ENCODE results near the gene TENT4B.
"Not testable (repeated sequence)": the region's sequence is repeated elsewhere in the genome, so short reads cannot be mapped to it uniquely, and the experiment has no call there.

The TENT4B gene

GRCh38 chr16:50219402-50219975 lies 66.4 kb downstream of the TENT4B start:
- no peaks in the 10 kb centered on the region for H3K9me3 ChIP-seq (replicated peaks; ENCODE audit: low read length)
- H3K36me3 ChIP-seq (ENCODE audit: insufficient read depth, low read length) = peaks cover 19% of the 10 kb centered on the region
- no peak overlapping the region for H3K4me2 ChIP-seq (ENCODE audit: low read length)
- no peaks in the 10 kb centered on the region for H3K4me1 ChIP-seq (ENCODE audit: control insufficient read depth, insufficient read depth, low read length)
- no peak overlapping the region for H3K9ac ChIP-seq (ENCODE audit: low read depth, low read length)
- H3K4me3 ChIP-seq (ENCODE audit: low read length) = no peak overlapping the region
- H3K27me3 ChIP-seq (ENCODE audit: control insufficient read depth, insufficient read depth, low read length) = no peaks in the 10 kb centered on the region

DNA sequence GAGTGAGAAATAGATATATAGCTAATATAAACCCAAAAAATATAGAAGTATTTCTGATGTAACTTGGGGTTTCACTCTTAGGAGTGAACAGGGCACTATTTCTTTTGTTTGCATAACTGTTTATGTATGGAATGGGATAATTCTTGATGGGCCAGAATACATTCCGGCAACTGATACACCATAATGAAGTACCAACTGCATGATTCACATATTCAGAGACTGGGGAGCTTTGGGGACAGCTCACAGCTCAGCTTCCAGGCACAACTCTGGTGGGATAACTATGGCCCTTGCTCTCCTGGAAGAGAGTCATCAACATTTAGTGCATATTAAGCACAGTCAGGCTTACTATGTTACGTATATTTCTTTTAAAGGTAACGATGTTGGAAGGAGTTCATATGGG lies 71.2 kb downstream of the TENT4B start:
- Histone ChIP-seq H3K9me3 (replicated peaks; ENCODE audit: low read length) (no peaks in the 10 kb centered on the region), H3K27me3 (ENCODE audit: control insufficient read depth, insufficient read depth, low read length) (no peaks in the 10 kb centered on the region), H3K4me1 (ENCODE audit: control insufficient read depth, insufficient read depth, low read length) (no peaks in the 10 kb centered on the region), H3K36me3 (ENCODE audit: insufficient read depth, low read length) (peaks cover 30% of the 10 kb centered on the region), H3K4me3 (ENCODE audit: low read length) (no peak overlapping the region), H3K4me2 (ENCODE audit: low read length) (no peak overlapping the region), H3K9ac (ENCODE audit: low read depth, low read length) (no peak overlapping the region)

GRCh38 chr16:50227120-50227519 lies 74.0 kb downstream of the TENT4B start:
- no peaks in the 10 kb centered on the region for H3K4me1 ChIP-seq (ENCODE audit: control insufficient read depth, insufficient read depth, low read length)
- no peaks in the 10 kb centered on the region for H3K27me3 ChIP-seq (ENCODE audit: control insufficient read depth, insufficient read depth, low read length)
- no peak overlapping the region for H3K9ac ChIP-seq (ENCODE audit: low read depth, low read length)
- H3K4me2 ChIP-seq (ENCODE audit: low read length) = no peak overlapping the region
- H3K4me3 ChIP-seq (ENCODE audit: low read length) = no peak overlapping the region
- no peaks in the 10 kb centered on the region for H3K9me3 ChIP-seq (replicated peaks; ENCODE audit: low read length)
- peaks cover 30% of the 10 kb centered on the region for H3K36me3 ChIP-seq (ENCODE audit: insufficient read depth, low read length)

GRCh38 chr16:50227665-50228064 lies 74.6 kb downstream of the TENT4B start:
- Histone ChIP-seq H3K36me3 (ENCODE audit: insufficient read depth, low read length) (peaks cover 30% of the 10 kb centered on the region), H3K27me3 (ENCODE audit: control insufficient read depth, insufficient read depth, low read length) (no peaks in the 10 kb centered on the region), H3K4me2 (ENCODE audit: low read length) (no peak overlapping the region), H3K9ac (ENCODE audit: low read depth, low read length) (no peak overlapping the region), H3K9me3 (replicated peaks; ENCODE audit: low read length) (no peaks in the 10 kb centered on the region), H3K4me1 (ENCODE audit: control insufficient read depth, insufficient read depth, low read length) (no peaks in the 10 kb centered on the region), H3K4me3 (ENCODE audit: low read length) (no peak overlapping the region)

- H3K9ac ChIP-seq (ENCODE audit: low read depth, low read length) = no peak overlapping the region
- no peaks in the 10 kb centered on the region for H3K9me3 ChIP-seq (replicated peaks; ENCODE audit: low read length)
- no peaks in the 10 kb centered on the region for H3K4me1 ChIP-seq (ENCODE audit: control insufficient read depth, insufficient read depth, low read length)
- H3K4me3 ChIP-seq (ENCODE audit: low read length) = no peak overlapping the region
- no peak overlapping the region for H3K4me2 ChIP-seq (ENCODE audit: low read length)
- H3K27me3 ChIP-seq (ENCODE audit: control insufficient read depth, insufficient read depth, low read length) = no peaks in the 10 kb centered on the region
- H3K36me3 ChIP-seq (ENCODE audit: insufficient read depth, low read length) = peaks cover 30% of the 10 kb centered on the region
Observed at GRCh38 chr16:50228364-50228868, 75.3 kb downstream of the TENT4B start.

DNA sequence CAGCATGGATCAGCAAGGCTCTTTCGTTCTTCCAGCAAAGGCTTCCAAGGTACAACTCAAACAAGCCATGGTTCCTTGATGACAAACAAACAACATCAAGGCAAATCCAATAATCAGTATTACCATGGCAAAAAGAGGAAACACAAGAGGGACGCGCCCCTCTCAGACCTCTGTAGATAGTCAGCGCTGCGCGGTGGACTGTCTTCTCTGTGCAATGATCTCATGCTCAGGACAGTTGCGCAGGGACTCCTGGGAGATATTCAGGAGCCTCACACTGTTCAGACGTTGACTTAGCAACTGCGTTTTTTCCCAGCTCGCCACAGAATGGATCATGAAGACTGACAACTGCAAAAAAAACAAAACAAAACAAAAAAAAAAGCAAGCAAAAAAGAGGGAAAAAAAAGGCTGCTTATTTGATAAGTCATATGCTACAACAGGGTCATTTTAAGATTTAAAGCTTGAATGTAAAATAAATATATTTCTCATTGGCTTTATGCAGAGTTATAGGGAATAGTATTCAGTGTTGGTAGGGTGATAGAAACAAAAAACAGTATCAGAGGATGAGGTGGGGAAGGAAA lies 76.1 kb downstream of the TENT4B start:
- Histone ChIP-seq H3K4me2 (ENCODE audit: low read length) (no peak overlapping the region), H3K4me3 (ENCODE audit: low read length) (no peak overlapping the region), H3K4me1 (ENCODE audit: control insufficient read depth, insufficient read depth, low read length) (no peaks in the 10 kb centered on the region), H3K27me3 (ENCODE audit: control insufficient read depth, insufficient read depth, low read length) (no peaks in the 10 kb centered on the region), H3K9me3 (replicated peaks; ENCODE audit: low read length) (no peaks in the 10 kb centered on the region), H3K36me3 (ENCODE audit: insufficient read depth, low read length) (peaks cover 30% of the 10 kb centered on the region), H3K9ac (ENCODE audit: low read depth, low read length) (no peak overlapping the region)

DNA sequence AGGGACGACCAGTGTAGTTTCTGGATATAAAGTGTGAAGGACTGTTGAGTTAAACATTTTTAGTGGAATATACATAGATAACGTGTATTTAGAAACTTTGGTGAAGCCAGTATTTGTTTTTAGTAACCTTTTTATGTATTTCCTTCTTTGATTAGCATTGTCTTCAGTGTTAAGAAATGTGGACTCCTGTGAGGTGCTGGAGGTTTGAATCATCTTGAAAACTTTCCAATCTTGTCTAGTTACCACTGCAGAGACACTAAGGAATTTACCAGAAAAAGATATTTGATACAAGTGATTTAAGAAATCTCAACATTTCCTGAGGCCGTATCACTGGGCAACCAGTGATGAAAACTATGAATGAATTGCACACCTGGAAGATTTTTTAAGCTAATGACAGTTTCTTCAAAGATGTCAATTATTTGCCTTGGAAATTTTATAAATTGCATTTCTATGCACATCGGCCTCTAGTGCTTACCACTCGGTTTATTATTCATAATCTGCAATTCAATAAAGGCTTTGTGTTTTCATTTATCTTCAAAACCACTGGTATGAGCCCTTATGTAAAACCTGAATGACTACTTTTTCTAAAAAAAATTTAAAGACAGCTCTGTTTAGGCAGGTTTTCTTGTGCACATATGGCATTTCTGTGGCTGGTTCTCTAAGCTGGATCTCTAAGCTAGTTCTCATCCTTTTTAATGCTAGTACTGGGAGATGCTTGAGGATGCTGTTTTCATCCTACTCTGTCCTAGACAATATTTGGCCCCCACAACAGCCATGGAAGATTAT lies 81.9 kb downstream of the TENT4B start:
- Histone ChIP-seq H3K27me3 (ENCODE audit: control insufficient read depth, insufficient read depth, low read length) (no peaks in the 10 kb centered on the region), H3K9me3 (replicated peaks; ENCODE audit: low read length) (no peaks in the 10 kb centered on the region), H3K4me2 (ENCODE audit: low read length) (no peak overlapping the region), H3K36me3 (ENCODE audit: insufficient read depth, low read length) (no peaks in the 10 kb centered on the region), H3K9ac (ENCODE audit: low read depth, low read length) (no peak overlapping the region), H3K4me3 (ENCODE audit: low read length) (no peak overlapping the region), H3K4me1 (ENCODE audit: control insufficient read depth, insufficient read depth, low read length) (peaks cover 13% of the 10 kb centered on the region)

DNA sequence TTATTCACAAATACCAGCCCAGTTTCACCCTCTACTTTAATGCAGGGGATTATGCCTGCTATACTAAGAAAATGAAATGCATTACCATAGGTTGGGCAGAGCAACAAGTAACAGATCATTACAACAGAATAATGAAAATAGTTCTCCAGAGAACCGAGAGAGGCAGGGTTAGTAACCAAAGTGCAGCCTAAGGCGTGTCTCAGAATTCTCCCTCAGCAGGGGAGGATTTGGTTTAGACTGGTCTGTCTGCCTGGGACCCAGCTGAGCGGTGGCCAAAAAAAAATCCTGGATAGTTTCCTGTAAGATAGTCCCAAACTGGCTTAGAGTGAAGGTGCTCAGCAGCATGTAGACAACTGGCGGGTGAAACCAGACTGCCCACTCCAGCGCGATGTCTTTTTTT lies 82.5 kb downstream of the TENT4B start:
- no peaks in the 10 kb centered on the region for H3K9me3 ChIP-seq (replicated peaks; ENCODE audit: low read length)
- peaks cover 13% of the 10 kb centered on the region for H3K4me1 ChIP-seq (ENCODE audit: control insufficient read depth, insufficient read depth, low read length)
- no peaks in the 10 kb centered on the region for H3K36me3 ChIP-seq (ENCODE audit: insufficient read depth, low read length)
- H3K27me3 ChIP-seq (ENCODE audit: control insufficient read depth, insufficient read depth, low read length) = no peaks in the 10 kb centered on the region
- H3K9ac ChIP-seq (ENCODE audit: low read depth, low read length) = no peak overlapping the region
- no peak overlapping the region for H3K4me3 ChIP-seq (ENCODE audit: low read length)
- no peak overlapping the region for H3K4me2 ChIP-seq (ENCODE audit: low read length)

GRCh38 chr16:50238314-50238713 lies 85.2 kb downstream of the TENT4B start:
- H3K4me1 ChIP-seq (ENCODE audit: control insufficient read depth, insufficient read depth, low read length) = peaks cover 13% of the 10 kb centered on the region
- no peaks in the 10 kb centered on the region for H3K27me3 ChIP-seq (ENCODE audit: control insufficient read depth, insufficient read depth, low read length)
- no peaks in the 10 kb centered on the region for H3K9me3 ChIP-seq (replicated peaks; ENCODE audit: low read length)
- H3K4me3 ChIP-seq (ENCODE audit: low read length) = no peak overlapping the region
- H3K36me3 ChIP-seq (ENCODE audit: insufficient read depth, low read length) = no peaks in the 10 kb centered on the region
- no peak overlapping the region for H3K9ac ChIP-seq (ENCODE audit: low read depth, low read length)
- no peak overlapping the region for H3K4me2 ChIP-seq (ENCODE audit: low read length)

DNA sequence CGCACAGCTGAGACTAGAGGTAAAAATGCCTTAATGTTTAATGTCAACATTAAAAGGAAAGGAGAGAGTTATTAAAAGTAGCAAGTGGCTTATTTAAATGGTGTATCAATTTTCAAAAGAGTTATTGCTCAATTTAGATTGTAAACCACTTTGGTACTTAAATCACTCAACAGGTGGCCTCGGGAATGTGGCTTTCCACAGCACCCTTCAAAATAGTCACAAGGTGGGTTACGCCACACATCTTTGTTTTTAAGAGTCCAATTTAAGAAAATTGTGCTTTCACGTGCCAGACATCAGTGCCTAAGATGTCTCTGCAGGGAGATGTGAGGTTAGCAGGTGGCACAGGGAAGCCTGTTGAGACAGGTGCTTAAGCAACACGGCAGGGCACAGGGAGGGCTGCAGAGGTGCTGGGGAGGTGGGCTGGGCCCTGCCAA lies 85.8 kb downstream of the TENT4B start:
- Histone ChIP-seq H3K4me2 (ENCODE audit: low read length) (no peak overlapping the region), H3K27me3 (ENCODE audit: control insufficient read depth, insufficient read depth, low read length) (no peaks in the 10 kb centered on the region), H3K9ac (ENCODE audit: low read depth, low read length) (no peak overlapping the region), H3K9me3 (replicated peaks; ENCODE audit: low read length) (no peaks in the 10 kb centered on the region), H3K4me1 (ENCODE audit: control insufficient read depth, insufficient read depth, low read length) (peaks cover 13% of the 10 kb centered on the region), H3K4me3 (ENCODE audit: low read length) (no peak overlapping the region), H3K36me3 (ENCODE audit: insufficient read depth, low read length) (no peaks in the 10 kb centered on the region)

DNA sequence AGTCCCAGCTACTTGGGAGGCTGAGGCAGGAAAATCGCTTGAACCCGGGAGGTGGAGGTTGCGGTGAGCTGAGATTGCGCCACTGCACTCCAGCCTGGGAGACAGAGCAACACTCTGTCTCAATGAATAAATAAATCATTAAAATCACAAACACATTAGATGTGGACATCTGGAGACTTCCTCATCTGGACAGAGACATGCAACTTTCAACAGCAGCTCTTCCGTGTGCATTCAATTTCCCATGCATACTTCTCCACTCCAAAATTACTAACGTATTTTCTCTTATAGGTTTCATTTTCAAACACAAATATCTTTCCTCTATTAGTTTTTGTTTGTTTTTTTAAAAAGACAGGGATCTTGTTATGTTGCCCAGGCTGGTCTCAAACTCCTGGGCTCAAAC lies 89.9 kb downstream of the TENT4B start:
- H3K9me3 ChIP-seq (replicated peaks; ENCODE audit: low read length); H3K36me3 ChIP-seq (ENCODE audit: insufficient read depth, low read length); H3K4me2 ChIP-seq (ENCODE audit: low read length); H3K27me3 ChIP-seq (ENCODE audit: control insufficient read depth, insufficient read depth, low read length); H3K4me3 ChIP-seq (ENCODE audit: low read length); H3K9ac ChIP-seq (ENCODE audit: low read depth, low read length): not testable (repeated sequence)
- H3K4me1 ChIP-seq (ENCODE audit: control insufficient read depth, insufficient read depth, low read length) = peaks cover 30% of the 10 kb centered on the region
